T-helper 2 cell (primary cell): ENCODE data around the gene TIGD2.
A peak's percentile ranks its signal among the peaks of the same experiment; 100 is the strongest.

Experiments used
- DNase-seq, 5 experiments: peaks; one replicate each; pipeline versions ENCODE4 v3.0.0 to v3.0.0-alpha.2; 2012 to 2022
- total RNA-seq, 2 donors: gene quantifications; one replicate each; lab custom pipeline; 2026; lab: John Stamatoyannopoulos, UW

TIGD2 gene
- total RNA-seq = 2.8 to 11.8 reads per million in 2 donors

DNA sequence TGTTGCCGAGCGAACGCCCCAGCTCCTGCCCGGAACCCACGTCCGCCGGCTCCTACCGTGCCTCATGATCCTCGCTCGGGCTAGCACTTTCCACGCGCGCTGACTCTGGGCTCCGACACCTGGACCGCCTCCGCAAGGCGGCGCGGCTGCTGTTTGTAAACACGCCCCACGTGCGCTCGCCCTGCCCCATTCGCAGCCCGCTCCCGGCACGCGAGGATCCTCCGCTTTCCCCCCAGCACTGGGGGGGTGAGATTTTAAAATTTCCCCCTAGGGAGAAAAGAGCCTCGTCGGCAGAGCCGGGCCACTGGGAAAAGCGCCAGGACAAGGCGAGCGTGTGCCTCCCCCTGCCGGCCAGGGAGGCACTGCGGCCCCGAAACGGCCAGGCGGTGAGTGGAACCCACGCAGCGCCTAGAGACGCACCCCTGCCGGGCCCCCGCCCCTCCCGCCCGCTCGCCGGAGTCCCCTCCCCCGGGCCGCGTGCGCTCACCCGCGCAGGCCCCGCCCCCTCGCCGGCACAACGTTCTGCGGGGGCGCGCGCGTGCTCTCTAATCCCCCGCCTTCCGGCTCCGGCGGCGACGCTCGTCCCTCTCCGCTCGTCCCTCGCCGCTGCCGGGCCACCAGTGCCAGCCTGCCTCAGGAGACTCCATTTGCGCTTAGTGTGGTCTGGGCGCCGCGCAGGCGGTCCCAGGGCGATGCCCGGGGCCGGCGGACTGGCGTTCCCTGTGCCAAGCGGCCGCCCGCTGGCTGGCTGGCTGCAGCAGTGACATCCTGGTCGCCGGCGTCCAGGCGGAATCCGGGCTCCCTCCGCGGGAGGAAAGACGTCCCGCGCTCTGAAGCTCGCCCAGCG is at the start of gene TIGD2:
TIGD2 (plus strand) TSS at position 548 of the 847 bp plus-strand sequence. CDS start 1,442 bp downstream, outside the sequence.
- DNase-seq = peak; percentile 79 to 94 (median 80)

DNA sequence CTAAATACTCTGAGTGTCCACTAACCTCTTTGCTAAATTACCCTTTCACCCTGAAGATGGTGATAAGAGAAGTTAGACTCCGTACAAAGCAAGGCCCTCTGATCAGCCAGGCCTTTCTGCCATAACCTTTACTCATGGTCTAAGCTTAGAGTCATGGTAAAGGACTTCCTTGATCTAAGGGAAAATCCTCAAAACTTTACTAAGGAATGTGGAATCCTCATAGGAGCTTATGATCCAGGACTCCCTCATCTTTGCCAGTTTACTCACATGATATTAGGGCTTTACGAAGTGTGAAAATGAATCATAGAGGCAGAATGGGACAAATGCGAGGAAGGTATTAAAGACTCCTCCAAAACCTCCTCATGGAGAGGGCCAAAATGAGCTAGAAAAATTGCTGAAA is 46.5 kb upstream of the TIGD2 start:
- no peak for DNase-seq

DNA sequence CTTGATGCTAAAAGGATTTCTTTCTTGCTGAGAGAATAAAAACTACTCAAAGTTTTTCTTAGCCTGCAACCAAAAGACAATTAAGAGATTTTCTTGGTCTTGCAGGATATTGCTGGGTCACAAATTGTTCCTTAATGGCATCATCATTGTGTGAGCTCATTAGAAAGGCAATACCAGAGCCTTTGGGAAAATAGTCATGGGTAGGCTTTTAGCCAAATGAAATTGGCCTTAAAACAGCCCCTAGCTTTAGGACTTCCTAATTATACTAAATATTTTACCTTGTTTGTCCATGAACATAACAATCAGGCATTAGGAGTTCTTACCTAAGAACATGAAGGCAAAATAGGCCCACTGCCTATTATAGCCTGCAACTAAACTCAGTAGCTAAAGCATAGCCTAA is 43.9 kb upstream of the TIGD2 start:
- DNase-seq = no peak

DNA sequence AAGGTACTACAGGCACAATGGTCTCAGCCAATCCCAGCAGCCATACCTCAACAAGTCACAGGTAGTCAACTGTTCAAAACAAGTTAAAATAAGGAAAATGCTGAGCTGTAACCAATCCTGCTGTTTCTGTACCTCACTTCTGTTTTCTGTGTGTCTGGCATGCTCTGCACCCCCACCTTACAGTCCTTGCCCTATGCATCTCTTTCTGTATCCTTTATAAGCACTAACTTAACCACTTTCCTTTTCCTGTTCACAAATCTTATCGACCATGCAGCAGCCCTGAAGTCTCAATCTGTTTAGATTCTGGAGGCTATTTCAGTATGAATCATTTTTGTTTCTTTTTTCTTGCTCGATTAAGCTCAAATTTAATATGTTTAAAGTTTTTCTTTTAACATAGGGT is 41.9 kb upstream of the TIGD2 start:
- DNase-seq = peak in 1 of 5 experiments; percentile 69

DNA sequence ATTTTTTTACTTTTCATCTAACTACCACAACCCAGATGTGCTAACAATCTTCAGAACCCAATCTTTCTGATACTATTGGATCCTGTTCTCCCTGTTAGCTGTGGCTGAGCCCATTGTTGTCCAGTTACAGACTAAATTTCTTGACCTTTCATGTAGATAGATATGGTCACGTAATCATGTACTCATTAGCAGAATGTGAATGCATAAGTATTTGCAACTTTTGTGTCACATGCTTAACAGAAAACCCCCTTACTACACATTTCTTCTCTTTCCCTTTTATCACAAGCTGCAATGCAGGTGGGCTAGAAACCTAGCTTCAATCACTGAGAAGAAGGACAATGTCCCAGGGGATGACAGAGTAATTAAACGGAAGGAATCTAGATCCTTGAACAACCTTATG is 41.3 kb upstream of the TIGD2 start:
- DNase-seq = no peak

DNA sequence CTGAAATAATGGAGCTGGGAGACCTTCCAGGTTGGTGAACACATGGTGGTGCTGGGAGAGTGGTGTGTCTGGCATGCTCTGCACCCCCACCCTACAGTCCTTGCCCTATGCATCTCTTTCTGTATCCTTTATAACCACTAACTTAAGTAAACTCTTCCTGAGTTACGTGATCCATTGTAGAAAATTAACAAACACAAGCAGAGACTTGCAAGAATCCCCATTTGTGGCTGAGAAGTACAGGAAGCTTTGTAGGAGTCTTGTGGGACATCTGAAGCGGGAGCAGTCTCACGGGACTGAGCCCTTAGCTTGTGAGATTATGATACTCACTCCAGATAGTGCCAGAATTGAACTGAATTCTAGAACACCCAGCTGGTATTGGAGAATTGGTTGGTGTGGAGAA is 40.0 kb upstream of the TIGD2 start:
- no peak for DNase-seq

DNA sequence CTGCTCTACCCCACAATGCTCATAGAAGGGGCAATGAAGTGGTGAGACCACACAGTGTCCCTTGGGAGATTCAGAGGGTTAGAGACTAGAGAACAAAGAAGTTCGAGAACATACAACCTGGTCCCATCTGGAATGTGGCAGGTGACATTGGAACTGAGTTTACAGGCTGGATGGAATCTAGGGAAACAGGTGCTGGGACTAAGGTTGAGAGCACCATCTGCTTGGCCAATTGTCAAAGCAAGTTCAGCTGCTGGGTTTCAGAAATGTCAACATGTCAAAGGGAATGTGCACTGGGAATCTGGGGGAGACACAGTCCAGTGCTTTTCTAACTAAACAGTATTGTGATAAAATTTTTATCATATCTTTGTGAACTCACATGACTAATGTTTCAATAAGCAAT is 38.4 kb upstream of the TIGD2 start:
- no peak for DNase-seq

DNA sequence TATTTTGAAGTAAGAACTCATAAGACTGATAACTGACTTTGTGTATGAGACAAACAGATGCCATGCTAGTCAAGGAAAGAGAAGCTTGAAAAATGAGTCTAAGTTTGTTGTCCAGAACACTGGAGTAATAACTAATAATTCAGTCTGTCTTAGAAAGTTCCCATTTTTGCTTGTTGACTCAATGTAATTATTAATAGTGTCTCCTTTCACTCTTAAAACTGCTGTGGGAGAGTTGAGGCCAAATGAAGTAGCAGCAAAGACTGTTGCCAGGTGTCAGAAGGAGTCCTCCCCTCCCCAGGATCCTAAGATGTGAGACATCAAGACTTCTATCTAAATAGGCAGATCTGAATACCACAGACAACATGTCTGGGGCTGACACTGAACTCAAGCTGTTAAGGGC is 33.6 kb upstream of the TIGD2 start:
- DNase-seq = no peak

DNA sequence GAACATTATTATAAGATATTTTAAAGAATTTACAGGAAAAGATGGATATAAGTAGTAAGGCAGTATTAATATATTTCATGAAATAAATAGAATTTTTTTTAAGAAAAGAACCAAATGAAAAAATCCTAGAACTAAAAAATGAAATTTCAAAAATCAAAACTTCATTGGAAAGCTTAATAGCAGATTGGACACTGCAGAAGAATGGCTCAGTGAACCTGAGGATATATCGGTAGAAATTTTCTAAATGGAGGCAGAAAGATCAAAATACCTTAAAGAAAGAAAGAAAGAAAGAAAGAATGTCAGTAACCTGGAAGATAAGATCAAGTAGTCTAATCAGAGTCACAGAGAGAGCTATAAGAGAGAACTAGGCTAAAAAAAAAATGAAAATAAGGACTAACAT is 33.0 kb upstream of the TIGD2 start:
- DNase-seq = no peak

DNA sequence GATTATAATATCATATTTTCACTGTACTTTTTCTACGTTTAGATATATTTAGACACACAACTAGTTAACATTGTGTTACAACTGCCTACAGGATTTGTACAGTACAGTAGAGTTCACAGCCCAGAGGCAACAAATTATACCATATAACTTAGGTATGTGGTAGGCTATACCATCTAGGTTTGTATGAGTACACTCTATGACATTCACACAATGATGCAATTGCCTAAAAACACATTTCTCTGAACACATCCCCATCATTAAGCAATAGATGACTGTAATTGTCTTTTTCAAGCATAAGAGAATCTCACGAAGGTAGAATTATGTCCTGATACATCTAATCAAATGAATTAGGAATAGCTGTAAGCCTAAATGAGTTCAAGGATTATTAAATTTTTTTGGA is 12.3 kb upstream of the TIGD2 start:
- DNase-seq = no peak

DNA sequence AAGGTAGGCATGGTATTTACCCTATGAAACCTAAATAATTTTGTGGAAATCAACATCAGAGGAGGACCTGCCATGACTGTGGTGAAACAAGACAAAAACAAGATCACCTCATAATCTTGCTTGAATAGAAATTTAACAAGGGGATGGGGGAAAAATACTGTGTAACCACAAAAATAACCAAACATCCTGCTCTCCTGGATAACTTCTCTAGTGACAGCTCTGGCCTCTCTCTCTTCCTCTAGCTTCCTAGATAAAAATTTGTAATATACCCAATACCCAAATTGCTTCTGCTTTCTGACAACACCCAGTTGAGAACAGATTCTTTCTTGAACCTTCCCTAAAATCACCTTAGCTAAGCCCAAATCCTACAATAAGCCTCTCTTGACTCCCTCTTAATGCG is 11.9 kb upstream of the TIGD2 start:
- no peak for DNase-seq

DNA sequence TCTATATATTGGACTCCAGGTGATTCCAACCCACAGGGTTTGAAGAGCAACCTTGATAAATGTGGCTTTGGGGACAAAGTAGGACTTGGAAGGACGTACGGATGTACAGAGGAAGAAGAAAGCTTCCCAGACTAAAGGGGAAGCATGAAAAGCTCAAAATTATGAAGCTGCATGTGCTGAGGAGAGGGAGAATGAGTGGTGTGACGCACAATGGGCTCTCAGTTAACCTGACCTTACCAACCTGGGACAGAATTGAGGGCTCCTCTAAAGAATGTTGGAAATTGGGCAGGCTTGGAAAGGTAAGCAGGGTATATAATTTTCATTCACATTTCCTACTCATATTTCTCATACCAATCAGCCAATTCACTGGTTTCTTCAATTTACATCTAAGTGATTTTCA is 10.5 kb upstream of the TIGD2 start:
- no peak for DNase-seq

DNA sequence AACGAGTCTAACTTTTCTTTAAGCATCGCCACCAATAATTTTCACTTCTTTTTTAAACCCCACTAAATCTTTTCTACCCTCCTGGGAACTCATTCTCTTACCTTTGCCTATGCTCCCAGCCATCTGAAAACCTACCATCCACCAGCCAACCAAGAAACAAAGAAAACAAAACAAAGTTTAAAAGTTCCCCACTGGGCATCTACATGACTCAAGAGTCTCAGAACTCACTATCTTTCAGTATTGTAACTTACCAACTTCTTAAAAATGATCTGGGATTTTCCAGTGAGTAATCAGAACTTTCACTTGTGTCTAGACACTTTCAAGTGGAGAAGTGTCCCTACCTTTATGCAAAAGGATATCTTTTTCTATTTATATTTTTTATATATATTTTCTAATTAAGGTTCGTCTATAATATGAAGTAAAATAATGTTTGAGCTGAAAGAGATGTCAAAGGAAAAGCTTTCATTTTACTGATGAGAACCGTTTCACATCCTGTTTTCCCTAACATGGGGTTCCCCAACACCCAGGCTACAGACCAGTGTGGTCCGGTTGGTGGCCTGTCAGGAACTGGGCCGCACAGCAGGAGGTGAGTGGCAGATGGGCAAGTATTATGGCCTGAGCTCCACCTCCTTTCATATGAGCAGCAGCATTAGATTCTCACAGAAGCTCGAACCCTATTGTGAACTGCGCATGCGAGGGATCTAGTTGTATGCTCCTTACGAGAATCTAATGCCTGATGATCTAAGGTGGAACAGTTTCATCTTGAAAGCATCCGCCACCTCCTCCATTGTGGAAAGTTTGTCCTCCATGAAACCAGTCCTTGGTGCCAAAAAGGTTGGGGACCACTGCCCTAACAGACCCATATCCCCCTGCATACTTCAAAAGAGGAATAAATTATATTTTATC is 9.8 kb upstream of the TIGD2 start:
- no peak for DNase-seq

DNA sequence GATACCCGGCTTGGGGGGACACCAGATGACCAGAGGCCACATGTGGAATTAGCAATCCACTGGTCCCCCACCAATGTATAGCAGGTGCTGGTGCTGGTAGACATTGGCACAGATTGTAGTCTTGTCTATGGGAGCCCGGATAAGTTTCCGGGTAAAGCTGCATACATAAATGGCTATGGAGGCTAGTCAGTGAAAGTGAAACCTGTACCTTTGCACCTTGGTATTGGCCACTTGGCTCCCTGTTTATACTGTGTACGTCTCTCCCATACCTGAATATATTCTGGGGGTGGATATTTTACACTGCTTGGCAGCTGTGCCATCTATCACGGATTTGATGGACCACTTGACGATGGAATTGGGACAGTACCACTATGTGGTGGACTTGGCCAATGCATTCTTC is 5.6 kb upstream of the TIGD2 start:
- no peak for DNase-seq

DNA sequence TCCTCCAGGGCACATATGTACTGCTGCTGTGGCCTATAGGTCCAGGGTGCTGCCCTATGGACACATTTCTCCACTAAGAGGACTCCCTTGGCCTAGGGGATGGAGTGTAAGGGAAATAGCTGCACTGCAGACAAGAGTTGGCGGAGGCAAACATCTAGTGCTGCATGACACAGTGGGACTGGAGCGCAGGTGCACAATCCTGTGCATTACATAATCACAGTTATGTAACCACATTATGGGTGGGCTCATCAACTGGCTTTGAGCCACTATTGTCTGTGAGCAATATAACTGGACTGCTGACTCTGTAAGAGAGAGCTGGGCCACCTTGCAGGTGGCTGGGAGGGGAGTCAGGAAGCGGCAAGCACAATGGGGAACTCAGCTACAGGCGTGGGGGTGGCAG is 3.2 kb upstream of the TIGD2 start:
- peak in 1 of 5 experiments; percentile 25 for DNase-seq

DNA sequence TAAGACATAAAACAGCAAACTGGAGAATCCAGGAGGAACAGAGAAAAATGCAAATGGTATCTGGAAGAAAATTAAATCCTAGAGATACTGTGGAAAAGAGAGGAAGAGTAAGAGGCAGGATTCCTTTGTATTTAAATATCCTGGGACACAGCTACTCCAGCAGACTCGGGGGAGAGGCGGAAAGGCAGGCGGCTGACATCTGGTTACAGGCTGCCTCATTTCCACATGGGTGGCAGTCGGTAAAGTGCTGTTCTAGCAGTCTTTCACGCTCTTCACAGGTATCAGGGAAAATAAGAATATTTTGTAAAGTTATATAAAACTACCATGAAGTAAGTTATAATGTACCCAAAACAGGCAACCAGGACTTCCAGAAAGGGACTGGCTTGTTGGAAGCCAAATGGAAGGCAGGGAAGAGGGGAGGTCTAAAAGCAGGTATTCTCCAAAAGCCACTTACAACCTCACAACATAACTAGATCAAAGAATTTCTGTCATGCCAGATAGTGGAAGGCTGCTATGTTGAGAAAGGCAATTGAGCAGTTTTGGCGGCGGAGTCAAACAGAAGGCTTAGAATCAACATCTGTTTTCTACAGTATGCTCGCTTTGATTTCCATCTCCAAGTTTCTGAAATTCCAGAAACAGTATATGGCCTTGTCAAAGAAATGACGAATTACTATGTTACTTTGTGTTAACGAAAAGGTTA is 1.3 kb upstream of the TIGD2 start:
- no peak for DNase-seq

DNA sequence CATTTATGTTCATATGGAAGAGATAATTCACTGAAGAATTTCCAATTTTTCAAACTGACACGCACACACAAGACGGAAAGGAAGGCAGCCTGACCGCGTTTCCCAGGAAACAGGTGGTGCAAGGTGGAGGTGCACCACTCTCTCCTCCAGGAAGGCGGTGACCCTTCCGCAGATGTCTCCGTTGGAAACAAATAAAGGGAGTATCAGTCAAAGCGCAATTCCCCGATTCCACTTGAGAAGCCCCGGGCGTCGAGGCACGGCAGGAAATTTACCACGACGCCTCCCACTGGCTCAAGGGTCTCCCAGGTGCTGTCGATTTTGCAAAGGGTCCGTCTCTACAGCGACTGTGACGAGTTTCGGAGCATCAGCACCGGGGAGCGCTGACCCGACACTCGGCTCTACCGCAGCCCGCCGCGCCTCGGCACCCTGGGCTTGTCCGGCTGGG is 770 bp upstream of the TIGD2 start:
- DNase-seq = no peak

DNA sequence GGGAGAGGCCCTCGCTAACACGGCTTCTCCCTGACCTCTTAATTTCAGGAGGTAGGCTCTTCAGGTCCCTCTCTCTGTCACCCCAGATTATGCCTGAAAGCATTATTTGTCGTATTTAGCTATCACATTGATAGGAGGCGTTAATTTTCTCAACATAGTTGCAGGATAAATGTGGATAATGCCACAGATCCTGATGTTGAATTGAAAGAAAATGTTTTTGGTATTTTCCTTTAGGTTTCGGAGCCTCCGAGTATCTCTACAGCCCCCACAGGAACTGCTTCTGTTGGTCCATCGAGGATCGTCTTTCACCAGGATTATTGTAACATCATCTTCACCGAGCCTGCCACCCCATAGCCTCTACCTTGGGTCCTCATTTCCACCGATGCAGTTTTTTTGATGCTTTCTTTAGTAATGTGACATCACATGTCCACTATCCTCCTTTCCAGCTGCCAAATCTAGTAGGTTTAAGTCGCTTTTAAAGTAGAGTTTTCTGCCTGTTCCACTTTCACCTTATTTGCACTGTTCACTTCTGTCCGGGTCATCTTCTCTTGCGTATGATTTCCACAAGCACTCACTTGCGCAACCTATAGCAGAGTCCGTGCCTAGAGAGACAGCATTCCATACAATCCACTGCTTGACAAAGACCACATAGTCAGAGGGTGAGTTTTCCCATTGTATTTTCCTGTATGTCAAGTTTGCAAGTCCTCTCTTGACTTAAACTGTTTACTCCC is 665 bp downstream of the TIGD2 start:
- no peak for DNase-seq

DNA sequence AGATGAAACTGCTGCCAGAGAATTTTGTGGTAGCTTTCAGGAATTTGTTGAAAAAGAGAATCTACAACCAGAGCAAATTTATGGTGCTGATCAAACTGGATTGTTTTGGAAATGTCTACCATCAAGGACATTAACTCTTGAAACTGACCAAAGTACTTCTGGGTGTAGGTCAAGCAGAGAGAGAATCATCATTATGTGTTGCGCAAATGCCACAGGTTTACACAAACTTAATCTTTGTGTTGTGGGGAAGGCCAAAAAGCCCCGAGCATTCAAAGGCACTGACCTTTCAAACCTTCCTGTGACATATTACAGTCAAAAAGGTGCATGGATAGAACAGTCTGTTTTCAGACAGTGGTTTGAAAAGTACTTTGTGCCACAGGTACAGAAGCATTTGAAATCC is 2.1 kb downstream of the TIGD2 start:
- no peak for DNase-seq

DNA sequence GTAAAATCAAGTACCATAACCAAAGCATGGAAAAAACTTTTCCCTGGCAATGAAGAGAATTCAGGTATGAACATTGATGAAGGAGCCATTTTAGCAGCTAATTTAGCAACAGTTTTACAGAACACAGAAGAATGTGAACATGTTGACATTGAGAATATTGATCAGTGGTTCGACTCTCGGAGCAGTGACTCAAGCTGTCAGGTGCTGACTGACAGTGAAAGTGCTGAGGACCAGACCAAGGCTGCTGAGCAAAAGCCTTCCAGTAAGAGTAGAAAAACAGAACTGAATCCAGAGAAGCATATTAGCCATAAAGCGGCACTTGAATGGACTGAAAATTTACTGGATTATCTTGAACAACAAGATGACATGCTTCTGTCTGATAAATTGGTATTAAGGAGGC is 2.8 kb downstream of the TIGD2 start:
- no peak for DNase-seq

DNA sequence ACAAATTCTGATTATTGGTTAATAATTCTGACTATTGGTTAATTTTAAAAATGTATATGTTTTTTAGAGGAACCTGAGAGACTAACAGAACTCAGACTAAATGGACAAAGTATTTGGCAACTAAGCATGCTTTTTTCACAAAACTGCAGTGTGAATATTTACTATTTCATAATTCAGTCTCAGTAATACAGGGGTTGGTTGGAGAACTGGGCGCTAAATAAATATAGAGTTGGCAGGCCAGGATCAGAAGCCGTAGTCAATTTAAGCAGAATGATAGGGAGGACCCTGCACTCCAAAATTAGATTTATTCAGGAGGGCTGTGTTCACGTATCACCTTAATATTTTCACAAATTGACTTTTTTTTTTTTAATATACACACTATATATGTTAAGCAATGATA is 5.8 kb downstream of the TIGD2 start:
- no peak for DNase-seq

DNA sequence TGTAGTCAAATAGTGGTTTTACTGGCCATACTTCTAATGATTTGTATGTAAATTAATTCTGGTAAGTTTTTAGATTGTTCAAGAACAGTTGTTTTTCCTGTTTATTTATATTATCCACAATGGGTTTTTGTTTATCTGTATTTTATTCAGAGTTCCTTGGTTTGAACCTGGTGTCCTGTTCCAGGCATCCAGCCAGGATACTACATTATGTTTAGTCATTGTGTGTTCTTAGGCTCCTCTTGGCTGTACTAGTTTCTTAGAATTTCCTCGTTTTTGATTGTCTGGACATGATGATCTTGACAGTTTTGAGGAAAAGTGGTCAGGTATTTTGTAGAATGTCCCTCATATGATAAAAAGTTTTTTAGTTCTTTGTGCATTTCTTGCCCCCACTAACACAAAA is 7.8 kb downstream of the TIGD2 start:
- no peak for DNase-seq
